Activated CD4-positive, alpha-beta T cell treated with anti-CD3 and anti-CD28 coated beads, Interleukin-2, amount 10 ng/mL, durations not matched to agents 24 days and 14 days (primary cell): ENCODE data around the gene RPS29. TPM values are rescaled to one million over a fixed set of nuclear protein-coding genes. Genes with fewer than 3 reads are reported as not detected.
A peak's percentile ranks its signal among the peaks of the same experiment; 100 is the strongest.

Source experiments
- DNase-seq: peaks from one replicate; pipeline ENCODE4 v3.0.0; 2022
- H3K27ac Mint-ChIP-seq: one replicate; pipeline ENCODE4 v1.8.0; 2022; ENCODE audit warnings: mild to moderate bottlenecking, mixed read lengths
- H3K27me3 Mint-ChIP-seq: one replicate; pipeline ENCODE4 v1.8.0; 2022; ENCODE audit warnings: mixed read lengths
- H3K36me3 Mint-ChIP-seq: one replicate; pipeline ENCODE4 v1.8.0; 2022; ENCODE audit warnings: low read depth, mild to moderate bottlenecking, mixed read lengths
- H3K4me1 Mint-ChIP-seq: one replicate; pipeline ENCODE4 v1.8.0; 2021; ENCODE audit warnings: mixed read lengths
- H3K4me3 Mint-ChIP-seq: one replicate; pipeline ENCODE4 v1.8.0; 2022; ENCODE audit warnings: mild to moderate bottlenecking, moderate library complexity, mixed read lengths
- H3K9me3 Mint-ChIP-seq: one replicate; pipeline ENCODE4 v1.8.0; 2021; ENCODE audit warnings: mixed read lengths
- intact Hi-C: fragments of 100-400 bp; cut with micrococcal nuclease; formaldehyde crosslinking; loops from one replicate; pipeline ENCODE4 v1.15.1; 2023
- total RNA-seq: library from RNA; stranded (reverse); gene quantifications from 2 replicates; pipeline ENCODE4 v1.2.3, GENCODE V29; 2022

RPS29 gene
- total RNA-seq, 1 donor from 2014 or later: 1,960 TPM

DNA sequence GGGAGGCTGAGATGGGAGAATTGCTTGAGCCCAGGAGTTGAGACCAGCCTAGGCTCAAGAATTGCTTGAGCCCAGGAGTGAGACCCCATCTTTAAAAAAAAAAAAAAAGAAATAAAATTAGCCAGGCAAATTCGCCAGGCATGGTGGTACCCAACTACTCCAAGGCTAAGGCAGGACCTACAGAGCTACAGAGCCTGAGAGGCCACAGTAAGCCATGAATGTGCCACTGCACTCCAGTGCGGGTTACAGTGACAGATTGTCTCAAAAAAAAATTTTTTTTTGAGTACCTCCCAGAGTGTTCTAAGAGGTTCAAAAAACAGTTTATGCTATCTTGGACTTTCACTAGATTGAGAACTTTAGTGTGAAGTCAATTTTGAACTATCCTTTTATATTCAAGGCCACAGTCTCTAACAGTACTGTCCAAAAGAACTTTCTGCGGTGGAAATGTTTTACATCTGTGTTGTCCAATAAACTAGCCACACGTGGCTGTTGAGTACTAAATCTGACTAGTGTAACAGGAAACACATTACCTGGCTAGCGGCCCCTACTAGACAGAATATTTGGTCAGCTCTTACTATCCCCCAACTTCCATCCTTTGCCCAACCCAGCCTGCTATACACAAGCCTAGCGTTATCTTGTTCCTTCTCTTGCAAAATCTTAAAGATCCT lies 31.8 kb upstream of the RPS29 start:
- intact Hi-C loops: no loop called here
- Mint-ChIP-seq H3K4me1 (peaks cover 26% of the 10 kb centered on the region), H3K36me3 (peaks cover 65% of the 10 kb centered on the region), H3K9me3 (no peaks in the 10 kb centered on the region), H3K27me3 (no peaks in the 10 kb centered on the region), H3K27ac (peak overlapping the region; percentile 75), H3K4me3 (peak overlapping the region; percentile 13)
- DNase-seq: no peak

GRCh38 chr14:49615776-49616175 lies 29.6 kb upstream of the RPS29 start:
- intact Hi-C loops: no loop called here
- DNase-seq: no peak
- no peak overlapping the region for H3K27ac Mint-ChIP-seq
- peaks cover 51% of the 10 kb centered on the region for H3K36me3 Mint-ChIP-seq
- H3K4me3 Mint-ChIP-seq: no peak overlapping the region
- H3K4me1 Mint-ChIP-seq: peaks cover 21% of the 10 kb centered on the region
- no peaks in the 10 kb centered on the region for H3K9me3 Mint-ChIP-seq
- no peaks in the 10 kb centered on the region for H3K27me3 Mint-ChIP-seq

DNA sequence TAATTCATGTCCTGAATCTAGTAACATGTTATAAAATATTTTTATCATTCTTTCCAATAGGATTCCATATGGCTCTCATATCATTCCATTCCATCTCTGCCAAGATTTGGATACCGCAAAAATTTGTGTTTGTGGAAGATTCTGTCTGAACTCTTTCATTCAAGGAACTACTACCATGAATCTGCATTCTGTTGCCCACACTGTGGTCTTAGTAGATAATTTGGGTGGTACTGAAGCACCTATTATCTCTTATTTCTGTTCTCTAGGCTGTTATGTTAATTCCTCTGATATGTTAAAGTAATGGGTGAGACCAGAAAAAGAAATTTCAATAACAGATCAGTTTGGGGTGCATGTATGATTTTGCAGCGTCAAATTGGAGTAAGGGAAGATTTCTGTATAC lies 28.0 kb upstream of the RPS29 start:
- Mint-ChIP-seq H3K27ac (peak overlapping the region; percentile 18), H3K9me3 (no peaks in the 10 kb centered on the region), H3K36me3 (peaks cover 46% of the 10 kb centered on the region), H3K27me3 (no peaks in the 10 kb centered on the region), H3K4me1 (peaks cover 23% of the 10 kb centered on the region), H3K4me3 (no peak overlapping the region)
- no peak for DNase-seq
- intact Hi-C loops: no loop called here

DNA sequence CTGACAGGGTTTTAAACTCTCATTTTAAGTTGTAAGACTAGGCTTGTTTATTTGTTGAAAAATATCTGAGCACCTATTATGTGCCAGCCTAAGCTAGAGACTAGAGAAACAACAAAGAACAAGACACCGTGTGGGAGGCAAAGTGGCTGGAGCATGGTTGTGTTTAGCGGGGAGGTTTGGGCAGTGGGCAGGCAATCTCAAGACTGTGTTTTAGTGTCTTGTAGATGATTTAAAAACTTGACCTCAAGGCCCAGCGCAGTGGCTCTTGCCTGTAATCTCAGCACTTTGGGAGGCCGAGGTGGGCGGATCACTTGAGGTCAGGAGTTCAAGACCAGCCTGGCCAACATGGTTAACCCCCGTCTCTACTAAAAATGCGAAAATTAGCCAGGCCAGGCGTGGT lies 26.5 kb upstream of the RPS29 start:
- DNase-seq: no peak
- Mint-ChIP-seq H3K9me3 (no peaks in the 10 kb centered on the region), H3K4me1 (peaks cover 16% of the 10 kb centered on the region), H3K27me3 (no peaks in the 10 kb centered on the region), H3K36me3 (peaks cover 39% of the 10 kb centered on the region), H3K4me3 (no peak overlapping the region), H3K27ac (no peak overlapping the region)
- intact Hi-C loops: no loop called here

DNA sequence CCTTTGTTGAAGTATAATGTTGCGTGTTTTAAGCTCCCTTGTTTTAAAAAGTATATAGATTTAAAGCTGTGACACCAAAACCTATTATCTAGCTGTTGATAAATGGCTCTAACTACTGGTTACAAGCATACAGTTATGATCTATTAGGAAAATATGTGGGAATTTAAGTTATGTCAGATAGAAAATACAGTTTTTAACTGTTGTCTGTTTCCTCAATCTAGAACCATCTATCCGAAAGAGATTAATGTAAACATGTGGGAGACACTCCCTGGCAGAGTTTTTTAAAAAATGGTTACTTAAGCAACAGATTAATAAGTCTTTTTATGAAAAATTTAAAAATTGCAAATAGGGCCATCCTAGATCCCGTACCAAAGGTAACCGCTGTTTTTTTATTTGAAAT lies 26.1 kb upstream of the RPS29 start:
- Mint-ChIP-seq H3K27ac (no peak overlapping the region), H3K36me3 (peaks cover 36% of the 10 kb centered on the region), H3K27me3 (no peaks in the 10 kb centered on the region), H3K9me3 (no peaks in the 10 kb centered on the region), H3K4me3 (no peak overlapping the region), H3K4me1 (peaks cover 13% of the 10 kb centered on the region)
- intact Hi-C loops: no loop called here
- no peak for DNase-seq

GRCh38 chr14:49607583-49607982 lies 21.4 kb upstream of the RPS29 start:
- Mint-ChIP-seq H3K36me3 (peaks cover 37% of the 10 kb centered on the region), H3K4me3 (no peak overlapping the region), H3K27me3 (no peaks in the 10 kb centered on the region), H3K4me1 (peaks cover 17% of the 10 kb centered on the region), H3K9me3 (no peaks in the 10 kb centered on the region), H3K27ac (no peak overlapping the region)
- DNase-seq: no peak
- intact Hi-C loops: no loop called here

DNA sequence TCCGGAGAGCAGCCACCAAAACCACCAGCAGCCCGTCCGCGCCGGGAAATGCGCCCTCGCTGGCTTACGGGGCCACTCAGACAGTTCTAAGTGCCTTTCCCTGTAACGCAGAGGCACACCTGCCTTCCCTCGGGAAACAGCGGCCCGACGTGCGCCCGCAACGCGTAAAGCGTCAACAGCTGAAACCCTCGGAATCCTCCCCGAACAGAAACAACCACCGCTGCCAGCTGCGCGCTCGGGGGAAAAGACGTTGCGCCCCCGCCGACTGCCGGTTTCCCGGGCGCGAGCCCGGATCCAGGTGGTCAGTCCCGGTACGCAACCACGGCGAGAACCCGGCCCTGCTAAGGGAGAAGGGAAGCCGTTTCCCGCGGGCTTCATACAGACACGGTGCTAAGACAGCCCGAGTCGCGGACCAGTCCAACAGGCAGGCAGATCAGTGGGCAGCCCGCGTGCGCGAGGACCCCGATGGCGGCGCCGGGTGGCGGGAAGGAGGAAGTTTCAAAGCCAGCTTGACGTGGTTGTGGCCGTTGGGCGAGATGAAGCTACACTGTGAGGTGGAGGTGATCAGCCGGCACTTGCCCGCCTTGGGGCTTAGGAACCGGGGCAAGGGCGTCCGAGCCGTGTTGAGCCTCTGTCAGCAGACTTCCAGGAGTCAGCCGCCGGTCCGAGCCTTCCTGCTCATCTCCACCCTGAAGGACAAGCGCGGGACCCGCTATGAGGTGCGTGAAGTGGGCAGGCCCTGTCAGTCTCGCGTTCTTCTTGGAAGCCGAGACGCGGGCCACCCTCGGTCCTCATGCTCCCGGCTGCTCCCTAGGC lies 12.5 kb upstream of the RPS29 start, which contains the start of gene LRR1:
TSS of gene LRR1 (plus strand) at position 456 of the 816 bp plus-strand sequence. CDS start at position 537, 81 bp downstream.
- Mint-ChIP-seq H3K4me1 (peaks cover 25% of the 10 kb centered on the region), H3K36me3 (peaks cover 29% of the 10 kb centered on the region), H3K4me3 (peak within 1 kb of the TSS; percentile 96), H3K9me3 (no peaks in the 10 kb centered on the region), H3K27ac (peak within 1 kb of the TSS; percentile 94), H3K27me3 (no peaks in the 10 kb centered on the region)
- intact Hi-C loops: loop anchor here (1.0 kb wide), 4 partner anchors 12 to 518 kb away; partner anchors contain the start of genes MGAT2, POLE2, RPL36AL and RPS29
- DNase-seq: peak; percentile 97

- intact Hi-C loops: loop anchor here (1.0 kb wide), 4 partner anchors 12 to 518 kb away; partner anchors contain the start of genes MGAT2, POLE2, RPL36AL and RPS29
- DNase-seq: no peak
- Mint-ChIP-seq H3K27me3 (no peaks in the 10 kb centered on the region), H3K36me3 (peaks cover 28% of the 10 kb centered on the region), H3K9me3 (no peaks in the 10 kb centered on the region), H3K27ac (peak overlapping the region; percentile 94), H3K4me3 (peak overlapping the region; percentile 96), H3K4me1 (peaks cover 25% of the 10 kb centered on the region)
These were observed 12.0 kb upstream of the RPS29 start for GRCh38 chr14:49598189-49598484.

GRCh38 chr14:49594347-49595091 lies 8.3 kb upstream of the RPS29 start:
- intact Hi-C loops: no loop called here
- no peak overlapping the region for H3K4me3 Mint-ChIP-seq
- DNase-seq: no peak
- H3K4me1 Mint-ChIP-seq: peaks cover 14% of the 10 kb centered on the region
- H3K9me3 Mint-ChIP-seq: no peaks in the 10 kb centered on the region
- no peaks in the 10 kb centered on the region for H3K27me3 Mint-ChIP-seq
- H3K36me3 Mint-ChIP-seq: peaks cover 12% of the 10 kb centered on the region
- no peak overlapping the region for H3K27ac Mint-ChIP-seq

- H3K27ac Mint-ChIP-seq: no peak overlapping the region
- H3K27me3 Mint-ChIP-seq: no peaks in the 10 kb centered on the region
- DNase-seq: no peak
- peaks cover 2% of the 10 kb centered on the region for H3K36me3 Mint-ChIP-seq
- intact Hi-C loops: no loop called here
- no peaks in the 10 kb centered on the region for H3K9me3 Mint-ChIP-seq
- no peak overlapping the region for H3K4me3 Mint-ChIP-seq
- H3K4me1 Mint-ChIP-seq: peaks cover 14% of the 10 kb centered on the region
These were observed 6.8 kb upstream of the RPS29 start for GRCh38 chr14:49593016-49593415.

- H3K36me3 Mint-ChIP-seq: peaks cover 20% of the 10 kb centered on the region
- intact Hi-C loops: loop anchor here (5.0 to 10.0 kb wide), 3 partner anchors 127 to 1505 kb away; partner anchors contain the start of genes MAP4K5 and TRIM9
- no peak for DNase-seq
- H3K27me3 Mint-ChIP-seq: peaks cover 3% of the 10 kb centered on the region
- H3K27ac Mint-ChIP-seq: no peak overlapping the region
- peaks cover 13% of the 10 kb centered on the region for H3K4me1 Mint-ChIP-seq
- no peaks in the 10 kb centered on the region for H3K9me3 Mint-ChIP-seq
- H3K4me3 Mint-ChIP-seq: no peak overlapping the region
These were observed 3.2 kb upstream of the RPS29 start for GRCh38 chr14:49589387-49589786.

DNA sequence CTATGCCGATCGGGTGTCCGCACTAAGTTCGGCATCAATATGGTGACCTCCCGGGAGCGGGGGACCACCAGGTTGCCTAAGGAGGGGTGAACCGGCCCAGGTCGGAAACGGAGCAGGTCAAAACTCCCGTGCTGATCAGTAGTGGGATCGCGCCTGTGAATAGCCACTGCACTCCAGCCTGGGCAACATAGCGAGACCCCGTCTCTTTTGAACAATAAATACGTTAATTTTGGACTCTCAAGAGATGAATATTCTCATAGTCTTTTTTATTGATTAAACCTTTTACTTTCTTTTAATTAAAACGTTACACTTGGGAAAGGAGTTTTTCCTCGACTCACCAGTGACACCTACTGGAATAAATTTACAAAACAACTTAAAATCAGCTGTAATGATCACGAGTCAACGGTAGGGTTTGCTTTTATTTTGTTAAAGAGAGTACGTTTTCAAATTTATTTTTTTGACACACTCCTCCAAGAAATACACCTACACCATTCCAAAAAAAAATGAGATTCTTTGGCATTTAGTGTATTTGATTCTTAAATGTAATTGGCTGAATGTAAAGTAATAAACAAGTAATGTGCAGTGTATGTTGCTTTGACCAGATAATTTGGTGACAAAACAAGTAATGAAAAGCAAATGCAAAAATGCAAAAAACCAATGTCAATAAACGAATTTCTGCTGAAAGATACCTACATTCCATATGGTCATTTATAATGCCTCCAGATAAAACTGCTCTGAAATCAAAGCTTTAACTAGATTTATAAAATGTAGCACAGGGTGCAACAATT lies 687 bp upstream of the RPS29 start:
- Mint-ChIP-seq H3K4me3 (peak overlapping the region; percentile 89), H3K36me3 (peaks cover 44% of the 10 kb centered on the region), H3K4me1 (peaks cover 27% of the 10 kb centered on the region), H3K27ac (peak overlapping the region; percentile 99), H3K9me3 (no peaks in the 10 kb centered on the region), H3K27me3 (peaks cover 3% of the 10 kb centered on the region)
- intact Hi-C loops: loop anchor here (1.0 to 10.0 kb wide), 8 partner anchors 11 to 1508 kb away; partner anchors contain the start of genes LRR1, MAP4K5, MGAT2 and RPL36AL
- DNase-seq: peak; percentile 86
